DOHH2 (cell line): ENCODE results near the gene TTI1.

Source experiments
- H3F3A ChIP-seq: fragments of 200-600 bp; sonication (generic), shearing (Covaris generic); 2 replicates; pipeline ENCODE4 v1.6.0; 2016; ENCODE audit warnings: antibody characterized with exemption, mild to moderate bottlenecking; ENCODE audit not compliant: control insufficient read depth, insufficient read depth
- H3K27ac ChIP-seq: fragments of 200-600 bp; sonication (generic); 2 replicates; pipeline ENCODE4 v1.5.1; 2014; ENCODE audit warnings: low read depth, mild to moderate bottlenecking, low read length, moderate library complexity
- H3K27me3 ChIP-seq: fragments of 200-600 bp; sonication (generic); 2 replicates; pipeline ENCODE4 v1.6.1; 2014; ENCODE audit warnings: mild to moderate bottlenecking, low read length, mixed read lengths; ENCODE audit not compliant: control insufficient read depth
- H3K36me3 ChIP-seq: fragments of 200-600 bp; sonication (generic); 2 replicates; pipeline ENCODE4 v1.6.1; 2014; ENCODE audit warnings: mild to moderate bottlenecking, low read length, moderate library complexity, mixed read lengths; ENCODE audit not compliant: control insufficient read depth
- H3K4me1 ChIP-seq: fragments of 200-600 bp; sonication (generic); 2 replicates; pipeline ENCODE4 v1.6.1; 2014; ENCODE audit warnings: mild to moderate bottlenecking, low read length, mixed read lengths; ENCODE audit not compliant: control insufficient read depth
- H3K4me2 ChIP-seq: fragments of 200-600 bp; sonication (generic); 2 replicates; pipeline ENCODE4 v1.6.0; 2014; ENCODE audit warnings: mild to moderate bottlenecking, low read length, moderate library complexity
- H3K4me3 ChIP-seq: fragments of 200-600 bp; sonication (generic); 2 replicates; pipeline ENCODE4 v1.5.1; 2014; ENCODE audit warnings: mild to moderate bottlenecking, low read length, mixed read lengths
- H3K79me2 ChIP-seq: fragments of 200-600 bp; sonication (generic); 2 replicates; pipeline ENCODE4 v1.6.1; 2014; ENCODE audit warnings: mild to moderate bottlenecking, low read length, mixed read lengths; ENCODE audit not compliant: control insufficient read depth
- H3K9me2 ChIP-seq: fragments of 200-600 bp; sonication (generic); replicated peaks from 2 replicates; pipeline ENCODE4 v1.6.1; 2014; ENCODE audit warnings: mild to moderate bottlenecking, low read length, mixed read lengths; ENCODE audit not compliant: control insufficient read depth
- H3K9me3 ChIP-seq: fragments of 200-600 bp; sonication (generic); 2 replicates; pipeline ENCODE4 v1.6.1; 2014; ENCODE audit warnings: antibody characterized with exemption, low read length, mixed read lengths; ENCODE audit not compliant: control insufficient read depth, insufficient read depth
- H4K20me1 ChIP-seq: fragments of 200-600 bp; sonication (generic); 2 replicates; pipeline ENCODE4 v1.6.0; 2014; ENCODE audit warnings: low read depth, mild to moderate bottlenecking, antibody characterized with exemption, low read length, moderate library complexity; ENCODE audit not compliant: control insufficient read depth, insufficient read depth
- CTCF ChIP-seq: fragments of 200-600 bp; sonication (generic); IDR thresholded peaks from one replicate; pipeline ENCODE4 v1.5.1; 2014; ENCODE audit warnings: antibody characterized with exemption, mild to moderate bottlenecking, low read depth, low read length; ENCODE audit not compliant: poor library complexity, severe bottlenecking
- EZH2phosphoT487 ChIP-seq: fragments of 200-600 bp; sonication (generic); IDR thresholded peaks from 2 replicates; pipeline ENCODE4 v1.6.1; 2017; ENCODE audit warnings: borderline replicate concordance, mild to moderate bottlenecking, antibody characterized with exemption, low read length, moderate library complexity, mixed read lengths

The TTI1 gene

GRCh38 chr20:38063911-38064530, 30.8 kb upstream of the TTI1 start:
- Histone ChIP-seq H3F3A (no peaks in the 10 kb centered on the region), H3K36me3 (peaks cover 91% of the 10 kb centered on the region), H3K4me2 (no peak overlapping the region), H3K9me2 (no peaks in the 10 kb centered on the region), H4K20me1 (peaks cover 7% of the 10 kb centered on the region; the same call in 1 of the 2 replicates), H3K9me3 (no peaks in the 10 kb centered on the region), H3K27me3 (no peaks in the 10 kb centered on the region), H3K79me2 (no peaks in the 10 kb centered on the region), H3K4me1 (no peaks in the 10 kb centered on the region), H3K4me3 (no peak overlapping the region), H3K27ac (no peak overlapping the region)
- TF ChIP-seq EZH2phosphoT487 = no peak
- TF ChIP-seq CTCF = no peak

GRCh38 chr20:38062890-38063289, 29.6 kb upstream of the TTI1 start:
- Histone ChIP-seq H3K27me3 (no peaks in the 10 kb centered on the region), H3K9me3 (no peaks in the 10 kb centered on the region), H4K20me1 (peaks cover 11% of the 10 kb centered on the region), H3K27ac (no peak overlapping the region), H3K9me2 (no peaks in the 10 kb centered on the region), H3K36me3 (peaks cover 92% of the 10 kb centered on the region), H3K4me1 (no peaks in the 10 kb centered on the region), H3K79me2 (peaks cover 7% of the 10 kb centered on the region), H3K4me2 (no peak overlapping the region), H3K4me3 (no peak overlapping the region), H3F3A (no peaks in the 10 kb centered on the region)
- TF ChIP-seq EZH2phosphoT487 (no peak), CTCF (no peak)

GRCh38 chr20:38061109-38061508, 27.9 kb upstream of the TTI1 start:
- H3K4me2 ChIP-seq = no peak overlapping the region
- no peak overlapping the region for H3K27ac ChIP-seq
- no peaks in the 10 kb centered on the region for H3K4me1 ChIP-seq

More at GRCh38 chr20:38061109-38061508, 27.9 kb upstream of the TTI1 start:
- Histone ChIP-seq H3K4me3 (no peak overlapping the region), H3F3A (peaks cover 7% of the 10 kb centered on the region; the same call in 1 of the 2 replicates), H4K20me1 (peaks cover 5% of the 10 kb centered on the region; the same call in 1 of the 2 replicates), H3K9me2 (no peaks in the 10 kb centered on the region), H3K27me3 (no peaks in the 10 kb centered on the region), H3K9me3 (no peaks in the 10 kb centered on the region), H3K79me2 (peaks cover 13% of the 10 kb centered on the region), H3K36me3 (peaks cover 88% of the 10 kb centered on the region)
- TF ChIP-seq EZH2phosphoT487 (no peak), CTCF (no peak)
